GM13976 (cell line): Measurements from ENCODE around the gene STEAP2.
A peak's percentile ranks its signal among the peaks of the same experiment; 100 is the strongest.

Source experiments
- DNase-seq: peaks from one replicate; pipeline ENCODE4 v3.0.0; 2012; ENCODE audit warnings: low spot score
- in situ Hi-C: fragments of 300-500 bp; cut with MboI; formaldehyde crosslinking; loops from one replicate; pipeline ENCODE4 v1.12.0; 2022; ENCODE audit warnings: low sequenced_read_pairs, mixed read lengths, inconsistent platforms; ENCODE audit not compliant: unreplicated experiment
- TF ChIP-seq, protein P1 (sequence below): IDR thresholded peaks from 2 replicates; pipeline ENCODE4 v1.5.1; 2012; ENCODE audit warnings: borderline replicate concordance, mild to moderate bottlenecking; ENCODE audit not compliant: insufficient read depth; ENCODE audit errors: extremely low read depth, missing control alignments, control extremely low read depth

The STEAP2 gene

DNA sequence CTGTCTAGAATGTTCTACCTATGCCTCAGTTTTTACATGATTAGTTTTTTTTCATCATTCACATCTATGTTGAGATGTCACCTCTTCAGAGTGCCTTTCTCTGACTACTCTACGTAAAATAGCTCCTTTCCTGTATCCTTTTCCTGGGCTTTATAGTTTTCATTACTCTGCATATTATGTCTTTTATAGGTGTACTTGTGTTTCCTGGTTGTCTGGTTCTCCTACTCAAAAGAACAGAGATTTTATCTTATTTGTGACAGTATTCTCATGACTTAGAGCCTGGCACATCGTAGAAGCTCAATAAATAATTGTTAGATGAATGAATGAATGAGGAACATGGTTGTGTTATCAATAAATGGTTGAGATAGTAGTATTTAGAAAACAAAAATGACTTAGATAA lies 39.4 kb upstream of the STEAP2 start:
- TF ChIP-seq, protein P1, sequence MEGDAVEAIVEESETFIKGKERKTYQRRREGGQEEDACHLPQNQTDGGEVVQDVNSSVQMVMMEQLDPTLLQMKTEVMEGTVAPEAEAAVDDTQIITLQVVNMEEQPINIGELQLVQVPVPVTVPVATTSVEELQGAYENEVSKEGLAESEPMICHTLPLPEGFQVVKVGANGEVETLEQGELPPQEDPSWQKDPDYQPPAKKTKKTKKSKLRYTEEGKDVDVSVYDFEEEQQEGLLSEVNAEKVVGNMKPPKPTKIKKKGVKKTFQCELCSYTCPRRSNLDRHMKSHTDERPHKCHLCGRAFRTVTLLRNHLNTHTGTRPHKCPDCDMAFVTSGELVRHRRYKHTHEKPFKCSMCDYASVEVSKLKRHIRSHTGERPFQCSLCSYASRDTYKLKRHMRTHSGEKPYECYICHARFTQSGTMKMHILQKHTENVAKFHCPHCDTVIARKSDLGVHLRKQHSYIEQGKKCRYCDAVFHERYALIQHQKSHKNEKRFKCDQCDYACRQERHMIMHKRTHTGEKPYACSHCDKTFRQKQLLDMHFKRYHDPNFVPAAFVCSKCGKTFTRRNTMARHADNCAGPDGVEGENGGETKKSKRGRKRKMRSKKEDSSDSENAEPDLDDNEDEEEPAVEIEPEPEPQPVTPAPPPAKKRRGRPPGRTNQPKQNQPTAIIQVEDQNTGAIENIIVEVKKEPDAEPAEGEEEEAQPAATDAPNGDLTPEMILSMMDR = no peak
- no peak for DNase-seq
- in situ Hi-C loops = no loop called here

DNA sequence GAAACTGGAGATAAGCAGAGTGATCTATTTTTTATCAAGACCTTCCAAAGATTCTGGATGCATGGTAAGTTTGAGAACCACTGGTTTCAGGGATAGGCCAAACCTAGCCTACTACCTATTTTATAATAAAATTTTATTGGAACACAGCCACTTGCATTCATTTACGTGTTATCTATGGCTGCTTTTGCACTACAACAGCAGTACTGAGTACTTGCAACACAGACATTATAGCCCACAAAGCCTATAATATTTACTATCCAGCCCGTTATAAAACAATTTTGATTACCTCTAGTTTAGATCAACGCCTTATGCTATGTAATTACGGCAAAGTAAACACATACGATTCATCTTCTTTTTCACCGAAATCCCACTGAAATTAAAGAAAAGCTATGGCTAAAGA lies 38.9 kb upstream of the STEAP2 start:
- TF ChIP-seq, protein P1 = no peak
- in situ Hi-C loops = no loop called here
- DNase-seq = no peak

DNA sequence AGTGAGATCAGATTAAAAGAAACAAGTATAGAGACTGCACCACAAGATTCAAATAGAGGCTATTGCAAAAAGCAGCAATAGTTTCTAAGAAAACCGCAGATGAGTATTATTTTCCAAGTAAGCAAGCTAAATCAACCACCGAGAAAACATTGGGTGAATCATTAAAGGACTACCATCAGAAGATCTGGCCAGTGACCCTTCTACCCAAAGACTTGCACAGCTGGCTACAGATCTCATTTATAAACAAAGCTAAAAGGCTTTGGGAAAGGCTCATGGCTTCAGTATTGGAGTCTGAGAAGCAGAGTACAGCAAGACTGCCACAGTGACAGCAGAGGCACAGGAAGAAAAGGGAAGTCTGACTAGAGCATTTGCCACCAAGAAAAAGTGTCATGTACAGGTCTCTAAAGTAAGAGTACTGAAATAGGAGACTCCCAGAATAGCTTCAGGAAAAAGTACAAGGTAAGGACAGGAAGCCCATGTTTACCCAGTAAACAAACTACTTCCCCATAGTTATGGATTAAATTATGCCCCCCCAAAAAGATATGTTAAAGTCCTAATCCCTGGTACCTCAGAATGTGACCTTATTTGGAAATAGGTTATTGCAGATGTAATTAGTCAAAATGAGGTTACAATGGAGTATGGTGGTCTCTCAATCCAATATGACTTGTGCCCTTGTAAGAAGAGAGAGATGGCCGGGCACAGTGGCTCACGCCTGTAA lies 38.3 kb upstream of the STEAP2 start:
- in situ Hi-C loops = no loop called here

DNA sequence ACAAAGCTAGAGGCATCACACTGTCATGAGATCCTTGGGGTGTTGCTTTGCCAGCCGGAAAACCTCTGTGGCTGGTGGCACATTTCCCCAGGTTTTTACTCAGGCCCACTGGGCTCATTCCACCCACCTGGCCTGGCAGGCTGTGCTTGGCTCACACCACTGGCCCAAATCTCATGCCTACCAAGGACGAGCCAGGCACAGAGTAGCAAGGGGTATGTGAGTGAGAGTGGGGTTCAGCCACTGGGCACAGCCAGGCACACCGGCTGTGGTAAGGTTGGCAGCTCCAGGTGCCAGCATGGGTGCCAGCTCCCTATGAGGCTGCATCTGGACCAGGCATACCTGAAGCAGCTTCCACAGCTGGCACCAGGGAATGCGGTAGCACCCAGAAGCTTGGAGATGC lies 35.9 kb upstream of the STEAP2 start:
- DNase-seq = no peak
- TF ChIP-seq, protein P1 = no peak
- in situ Hi-C loops = no loop called here

More for the DNA sequence above, 38.3 kb upstream of the STEAP2 start:
- DNase-seq = peak; percentile 36
- TF ChIP-seq, protein P1 = no peak

DNA sequence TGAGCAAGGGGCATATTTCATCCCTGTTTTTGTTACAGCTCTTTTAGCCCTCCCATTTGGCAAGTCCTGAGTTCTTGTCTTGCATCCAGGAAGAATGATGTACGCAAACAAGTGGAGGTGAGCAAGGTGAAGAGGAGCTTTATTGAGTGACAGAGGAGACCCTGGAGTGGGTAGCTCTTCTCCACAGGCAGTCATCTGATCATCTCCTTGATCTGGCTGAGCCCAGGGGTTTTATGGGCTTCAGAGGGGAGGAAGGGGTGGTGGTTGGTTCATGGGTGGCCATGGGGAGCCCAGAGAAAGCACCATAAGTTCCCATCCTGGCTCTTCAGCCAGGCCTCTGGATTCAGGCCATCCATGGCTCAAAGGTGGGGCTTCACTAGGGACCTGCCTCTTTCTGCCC lies 35.3 kb upstream of the STEAP2 start:
- TF ChIP-seq, protein P1 = no peak
- in situ Hi-C loops = no loop called here
- DNase-seq = no peak

DNA sequence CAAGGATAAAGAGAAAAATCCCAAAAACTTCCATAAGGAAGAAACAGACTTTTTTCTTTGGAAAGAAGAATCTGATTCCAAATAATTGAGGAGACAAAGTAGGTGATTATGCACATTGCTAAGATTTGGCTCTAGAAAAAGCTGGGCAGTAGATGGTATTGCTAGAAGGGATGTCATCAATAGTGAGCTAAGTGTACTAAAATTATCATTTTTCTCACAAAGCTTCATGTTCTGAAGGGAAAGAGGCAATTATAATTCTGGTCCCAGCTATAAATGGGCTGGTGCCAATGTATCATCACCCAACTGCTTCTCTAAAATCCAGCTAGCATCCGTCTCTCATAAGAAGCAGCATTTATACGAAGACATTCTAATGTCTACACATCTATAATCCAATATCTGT lies 33.4 kb upstream of the STEAP2 start:
- TF ChIP-seq, protein P1 = no peak
- no peak for DNase-seq
- in situ Hi-C loops = no loop called here

DNA sequence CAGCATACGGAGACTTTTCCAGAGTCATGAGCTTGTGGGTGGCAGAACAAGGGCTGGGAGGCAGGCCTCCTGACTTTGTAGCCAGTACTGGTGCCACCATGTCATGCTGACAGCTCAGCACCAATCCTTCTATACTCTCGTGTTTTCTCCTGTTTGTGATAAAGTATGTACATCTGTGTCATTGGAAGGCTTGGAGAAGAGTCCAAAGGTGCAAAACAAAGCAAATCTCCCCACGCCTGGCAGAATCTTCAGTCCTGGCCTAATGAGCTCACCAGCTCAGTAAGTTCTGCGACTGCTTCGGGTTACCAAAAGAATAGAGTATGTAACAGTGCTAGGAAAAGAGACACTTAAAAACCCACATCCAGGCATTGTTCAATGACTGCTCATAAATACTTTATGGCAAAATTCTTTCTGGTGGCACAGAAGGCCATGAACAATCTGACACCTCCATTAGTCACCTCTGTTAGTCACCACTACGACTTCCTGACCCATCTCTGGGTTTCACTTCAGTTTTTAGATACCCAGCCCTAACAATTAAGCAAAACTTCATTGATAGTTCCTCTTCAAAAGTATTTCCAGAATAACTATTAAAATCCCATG lies 32.8 kb upstream of the STEAP2 start:
- TF ChIP-seq, protein P1 = no peak
- in situ Hi-C loops = no loop called here
- DNase-seq = peak; percentile 31
